ENCODE data around the gene A1CF.

GRCh38 chr10:50917486-50917885, 32.1 kb upstream of the A1CF start:
- TF ChIP-seq CTCF (IDR thresholded peaks at IDR 0.05) (no peak), POLR2A (IDR thresholded peaks at IDR 0.05) (no peak)
